SK-N-SH (cell line): ENCODE measurements around the gene MOV10L1. TPM values are rescaled to one million over a fixed set of nuclear protein-coding genes. Genes with fewer than 3 reads are reported as not detected.
"Not testable (repeated sequence)": the region's sequence is repeated elsewhere in the genome, so short reads cannot be mapped to it uniquely, and the experiment has no call there.

Experiments used
- CTCF ChIA-PET: fragments of 300-600, 350-600 bp; formaldehyde crosslinking; extraction: SDS; loops from one replicate; lab custom pipeline; 2021; lab: Yijun Ruan, JAX
- POLR2A ChIA-PET: fragments of 350-600 bp; sonication (Branson Sonifier 250); formaldehyde crosslinking; extraction: SDS; loops from one replicate; lab custom pipeline; 2020; ENCODE audit warnings: antibody characterized with exemption, inconsistent platforms; lab: Yijun Ruan, JAX
- DNase-seq: peaks from one replicate; pipeline ENCODE4 v3.0.0; 2012
- H2AFZ ChIP-seq: fragments of 200-600 bp; sonication (generic); 2 replicates; pipeline ENCODE4 v1.8.1; 2016; ENCODE audit warnings: antibody characterized with exemption, mild to moderate bottlenecking, low read depth
- H3F3A ChIP-seq: fragments of 200-600 bp; sonication (generic); replicated peaks from 2 replicates; pipeline ENCODE3; 2016; ENCODE audit warnings: antibody characterized with exemption, mild to moderate bottlenecking; ENCODE audit not compliant: insufficient read depth
- H3K27ac ChIP-seq, 2 experiments: fragments of 200-500 bp in 1 of 2; fragments of 200-600 bp in 1 of 2; sonication (Bioruptor generic) in 1 of 2; sonication (generic), shearing (Covaris generic) in 1 of 2; 2 replicates each; pipeline versions ENCODE4 v1.5.1 to v1.6.1; 2014 to 2016; ENCODE audit warnings: low read depth in 2 of 2, inconsistent platforms in 1 of 2, low read length in 1 of 2, mild to moderate bottlenecking in 1 of 2, mixed read lengths in 1 of 2
- H3K27me3 ChIP-seq: fragments of 200-600 bp; sonication (generic), shearing (Covaris generic); 2 replicates; pipeline ENCODE4 v1.6.1; 2016; ENCODE audit warnings: mixed run types; ENCODE audit not compliant: insufficient read depth
- H3K36me3 ChIP-seq, 2 experiments: fragments of 200-500 bp in 1 of 2; fragments of 200-600 bp in 1 of 2; sonication (Bioruptor generic) in 1 of 2; sonication (generic) in 1 of 2; replicated peaks in 1 of 2; 2 replicates each; pipeline versions ENCODE3 to v1.5.1; 2014 to 2016; ENCODE audit warnings: low read length in 1 of 2, mild to moderate bottlenecking in 1 of 2; ENCODE audit not compliant: insufficient read depth in 2 of 2, control insufficient read depth in 1 of 2
- H3K4me1 ChIP-seq, 2 experiments: fragments of 200-500 bp in 1 of 2; fragments of 200-600 bp in 1 of 2; sonication (Bioruptor generic) in 1 of 2; sonication (generic), shearing (Covaris generic) in 1 of 2; 2 replicates each; pipeline versions ENCODE4 v1.5.1 to v1.6.1; 2014 to 2016; ENCODE audit warnings: low read depth in 1 of 2, low read length in 1 of 2, mixed run types in 1 of 2; ENCODE audit not compliant: insufficient read depth in 2 of 2, control insufficient read depth in 1 of 2
- H3K4me2 ChIP-seq: fragments of 200-600 bp; sonication (generic), shearing (Covaris generic); 2 replicates; pipeline ENCODE4 v1.6.1; 2017; ENCODE audit warnings: mixed run types
- H3K4me3 ChIP-seq, 2 experiments: fragments of 200-500 bp in 1 of 2; fragments of 200-600 bp in 1 of 2; sonication (Bioruptor generic) in 1 of 2; sonication (generic), shearing (Covaris generic) in 1 of 2; 2 replicates each; pipeline versions ENCODE4 v1.5.1 to v1.8.1; 2014 to 2016; ENCODE audit warnings: low read depth in 2 of 2, inconsistent platforms in 1 of 2, low read length in 1 of 2, mild to moderate bottlenecking in 1 of 2, mixed read lengths in 1 of 2, moderate library complexity in 1 of 2
- H3K79me2 ChIP-seq: fragments of 200-600 bp; sonication (generic); 2 replicates; pipeline ENCODE4 v1.8.1; 2017; ENCODE audit warnings: mild to moderate bottlenecking; ENCODE audit not compliant: insufficient read depth
- H3K9ac ChIP-seq: fragments of 200-600 bp; sonication (generic); 2 replicates; pipeline ENCODE4 v1.6.1; 2017; ENCODE audit warnings: mixed run types
- H3K9me2 ChIP-seq: fragments of 200-600 bp; sonication (generic); 2 replicates; pipeline ENCODE4 v1.6.1; 2017; ENCODE audit warnings: mixed run types
- H3K9me3 ChIP-seq: fragments of 200-600 bp; sonication (generic); 2 replicates; pipeline ENCODE4 v1.6.1; 2017; ENCODE audit warnings: mixed run types, mild to moderate bottlenecking, moderate library complexity
- H4K20me1 ChIP-seq: fragments of 200-600 bp; sonication (generic); 2 replicates; pipeline ENCODE4 v1.6.1; 2017; ENCODE audit warnings: mild to moderate bottlenecking, mixed run types; ENCODE audit not compliant: insufficient read depth
- ELF1 ChIP-seq: IDR thresholded peaks from 2 replicates; pipeline ENCODE4 v1.4.0; 2012
- FOXJ3 ChIP-seq: sonication (generic); formaldehyde crosslinking; IDR thresholded peaks from 2 replicates; pipeline ENCODE4 v1.5.1; 2020; ENCODE audit warnings: mild to moderate bottlenecking, missing genetic modification reagents
- JUND ChIP-seq: IDR thresholded peaks from 2 replicates; pipeline ENCODE4 v1.4.0; 2012
- NRF1 ChIP-seq: IDR thresholded peaks from 2 replicates; pipeline ENCODE4 v1.6.1; 2012; ENCODE audit warnings: low read depth, mild to moderate bottlenecking, low read length
- RCOR1 ChIP-seq: fragments of 150-350 bp; IDR thresholded peaks from 2 replicates; pipeline ENCODE4 v1.6.1; 2017; ENCODE audit warnings: antibody characterized with exemption, low read length
- RFX5 ChIP-seq: IDR thresholded peaks from 2 replicates; pipeline ENCODE4 v1.6.1; 2012; ENCODE audit warnings: mild to moderate bottlenecking, improper control_type of control experiment, low read length
- TCF12 ChIP-seq: IDR thresholded peaks from 2 replicates; pipeline ENCODE4 v1.4.0; 2012
- TEAD4 ChIP-seq: IDR thresholded peaks from 2 replicates; pipeline ENCODE4 v1.4.0; 2012; ENCODE audit warnings: mild to moderate bottlenecking, borderline replicate concordance; ENCODE audit not compliant: insufficient read depth
- WGBS: methylation state at CpG from one replicate; pipeline ENCODE4 v1.1.6; 2017; ENCODE audit warnings: low lambda C conversion rate; 5-methylcytosine and 5-hydroxymethylcytosine counted together
- polyA plus RNA-seq, 3 experiments: library from polyadenylated mRNA; depleted of rRNA; stranded (reverse); fragments of >200 nt; gene quantifications; 2 replicates each; pipeline ENCODE4 v1.2.3, GENCODE V29; 2012

Gene MOV10L1
- polyA plus RNA-seq, 1 of the 3 experiments (the other 2 are of a cell fraction) = 2.1 TPM

- TF ChIP-seq TEAD4 (no peak), ELF1 (no peak)
- H3K4me2 ChIP-seq = peak overlapping the region; percentile 98
- no peak for DNase-seq
- no peak overlapping the region for H2AFZ ChIP-seq
- no peak overlapping the region for H3K27ac ChIP-seq
- peaks cover 6% of the 10 kb centered on the region for H4K20me1 ChIP-seq
- peaks cover 0 to 15% of the 10 kb centered on the region in 2 experiments; a peak in 1 of 4 replicates for H3K4me1 ChIP-seq
- peak overlapping the region; percentile 80 to 84 for H3K4me3 ChIP-seq
- WGBS = 85% methylated on average over 13 of the region's 13 CpGs
- H3K9me3 ChIP-seq = no peaks in the 10 kb centered on the region
- H3K27me3 ChIP-seq = no peaks in the 10 kb centered on the region
- CTCF ChIA-PET = interaction anchor here (0.6 to 2.0 kb wide), 3 partner anchors 9 to 272 kb away, joined by 3 to 5 read pairs (median 3); no protein-coding TSS in a partner anchor
- H3F3A ChIP-seq = peaks cover 3% of the 10 kb centered on the region
- H3K9ac ChIP-seq = peak overlapping the region; percentile 63; the same call in 1 of the 2 replicates
- POLR2A ChIA-PET = no interaction called here
- peaks cover 21 to 24% of the 10 kb centered on the region in 2 experiments for H3K36me3 ChIP-seq
- peaks cover 37% of the 10 kb centered on the region for H3K79me2 ChIP-seq
- H3K9me2 ChIP-seq = no peaks in the 10 kb centered on the region
Observed at GRCh38 chr22:50202130-50202666, 112.4 kb downstream of the MOV10L1 start.

- H3K79me2 ChIP-seq = peaks cover 37% of the 10 kb centered on the region
- peaks cover 6% of the 10 kb centered on the region for H4K20me1 ChIP-seq
- no peak overlapping the region for H2AFZ ChIP-seq
- 100% methylated on average over 1 of the region's 1 CpG for WGBS
- DNase-seq = no peak
- H3K36me3 ChIP-seq = peaks cover 18 to 24% of the 10 kb centered on the region in 2 experiments
- peaks cover 0 to 15% of the 10 kb centered on the region in 2 experiments; a peak in 1 of 4 replicates for H3K4me1 ChIP-seq
- H3K4me2 ChIP-seq = no peak overlapping the region
- CTCF ChIA-PET = interaction anchor here (0.8 kb wide), 1 partner anchor 57 kb away, joined by 3 read pairs; no protein-coding TSS in a partner anchor
- POLR2A ChIA-PET = no interaction called here
- no peak for TF ChIP-seq TCF12
- no peak for TF ChIP-seq RFX5
- no peak for TF ChIP-seq NRF1
- TF ChIP-seq FOXJ3 (CRISPR knock-in tag) = no peak
- TF ChIP-seq RCOR1 = no peak
- TF ChIP-seq JUND = no peak
- H3F3A ChIP-seq = peaks cover 4% of the 10 kb centered on the region
- no peak overlapping the region for H3K4me3 ChIP-seq
- no peaks in the 10 kb centered on the region for H3K27me3 ChIP-seq
- H3K9me2 ChIP-seq = no peaks in the 10 kb centered on the region
- H3K27ac ChIP-seq = no peak overlapping the region
- H3K9me3 ChIP-seq = no peaks in the 10 kb centered on the region
- H3K9ac ChIP-seq = no peak overlapping the region
Observed at GRCh38 chr22:50203288-50203687, 113.5 kb downstream of the MOV10L1 start.

- WGBS = 98% methylated on average over 7 of the region's 7 CpGs
- Histone ChIP-seq H4K20me1 (peaks cover 10% of the 10 kb centered on the region), H3K27me3 (no peaks in the 10 kb centered on the region), H2AFZ (no peak overlapping the region), H3K4me1 (peaks cover 0 to 13% of the 10 kb centered on the region in 2 experiments; a peak in 1 of 4 replicates), H3F3A (peaks cover 4% of the 10 kb centered on the region), H3K9me2 (no peaks in the 10 kb centered on the region), H3K79me2 (peaks cover 37% of the 10 kb centered on the region), H3K4me3 (no peak overlapping the region), H3K36me3 (peaks cover 18 to 24% of the 10 kb centered on the region in 2 experiments), H3K27ac (no peak overlapping the region), H3K9me3 (no peaks in the 10 kb centered on the region), H3K9ac (no peak overlapping the region), H3K4me2 (no peak overlapping the region)
- TF ChIP-seq ELF1 = no peak
- TF ChIP-seq RFX5 = no peak
- ChIA-PET CTCF (interaction anchor here (0.5 to 2.8 kb wide), 4 partner anchors 14 to 341 kb away, joined by 3 to 13 read pairs (median 4); no protein-coding TSS in a partner anchor), POLR2A (no interaction called here)
- no peak for DNase-seq
Observed at GRCh38 chr22:50204571-50204970, 114.8 kb downstream of the MOV10L1 start.

GRCh38 chr22:50204998-50205397 lies 115.2 kb downstream of the MOV10L1 start:
- CTCF ChIA-PET = interaction anchor here (0.5 to 2.8 kb wide), 3 partner anchors 14 to 342 kb away, joined by 3 to 13 read pairs (median 3); no protein-coding TSS in a partner anchor

More at GRCh38 chr22:50204998-50205397, 115.2 kb downstream of the MOV10L1 start:
- H3K4me1 ChIP-seq, DNase-seq, H3K9me2 ChIP-seq, H3K4me3 ChIP-seq, H3K4me2 ChIP-seq, H3K27ac ChIP-seq, H2AFZ ChIP-seq, POLR2A ChIA-PET, H3K27me3 ChIP-seq, H3K9me3 ChIP-seq, H3F3A ChIP-seq, H3K9ac ChIP-seq: not testable (repeated sequence)
- 92% methylated on average over 9 of the region's 9 CpGs for WGBS
- H3K79me2 ChIP-seq = peaks cover 38% of the 10 kb centered on the region
- peaks cover 11% of the 10 kb centered on the region for H4K20me1 ChIP-seq
- H3K36me3 ChIP-seq = peaks cover 18 to 24% of the 10 kb centered on the region in 2 experiments
